IMR-90 (cell line): Measurements from ENCODE around the gene CHST8. TPM values are rescaled to one million over a fixed set of nuclear protein-coding genes. Genes with fewer than 3 reads are reported as not detected.

Experiments
- ATAC-seq: fragments of 200-7000 bp; cut with Tn5 transposase; 2 replicates; pipeline ENCODE4 v1.9.1; 2020; ENCODE audit warnings: low read depth, mild to moderate bottlenecking, moderate library complexity
- BruUV-seq: library from RNA; stranded (reverse); fragments of 400-500 nt; replicated peaks from 2 replicates; lab custom pipeline; 2021; lab: Mats Ljungman, UMichigan
- CTCF ChIA-PET: fragments of 300-600 bp; formaldehyde crosslinking; extraction: SDS; loops from one replicate; lab custom pipeline; 2021; ENCODE audit warnings: antibody characterized with exemption; lab: Yijun Ruan, JAX
- POLR2A ChIA-PET: fragments of 300-600 bp; sonication (Branson Sonifier 250); formaldehyde crosslinking; loops from one replicate; lab custom pipeline; 2022; ENCODE audit warnings: antibody characterized with exemption; ENCODE audit not compliant: unreplicated experiment; lab: Charles Lee
- DNase-seq: peaks from one replicate; pipeline ENCODE4 v3.0.0; 2013
- H2AFZ ChIP-seq: replicated peaks from 2 replicates; pipeline ENCODE3; 2013; ENCODE audit warnings: low read length, mild to moderate bottlenecking; ENCODE audit not compliant: poor library complexity
- H2AK5ac ChIP-seq: 2 replicates; pipeline ENCODE4 v1.6.1; 2013; ENCODE audit warnings: low read depth, low read length, inconsistent platforms
- H2AK9ac ChIP-seq: replicated peaks from 2 replicates; pipeline ENCODE3; 2013; ENCODE audit warnings: mild to moderate bottlenecking, low read depth, low read length, moderate library complexity; ENCODE audit not compliant: poor library complexity
- H2BK120ac ChIP-seq: 2 replicates; pipeline ENCODE4 v1.6.1; 2013; ENCODE audit warnings: low read depth, low read length, inconsistent platforms
- H2BK15ac ChIP-seq: 3 replicates; pipeline ENCODE4 v1.6.1; 2013; ENCODE audit warnings: low read depth, low read length, inconsistent platforms
- H2BK20ac ChIP-seq: 2 replicates; pipeline ENCODE4 v1.6.1; 2013; ENCODE audit warnings: low read depth, mild to moderate bottlenecking, inconsistent platforms, low read length, moderate library complexity
- H2BK5ac ChIP-seq: 2 replicates; pipeline ENCODE4 v1.6.1; 2013; ENCODE audit warnings: mild to moderate bottlenecking, low read depth, low read length, inconsistent platforms; ENCODE audit not compliant: poor library complexity, severe bottlenecking
- H3K14ac ChIP-seq: replicated peaks from 2 replicates; pipeline ENCODE4 v1.6.1; 2013; ENCODE audit warnings: low read depth, low read length, inconsistent platforms
- H3K18ac ChIP-seq: 2 replicates; pipeline ENCODE4 v1.6.1; 2013; ENCODE audit warnings: low read depth, low read length, control low read depth
- H3K23ac ChIP-seq: 2 replicates; pipeline ENCODE4 v1.6.1; 2013; ENCODE audit warnings: low read depth, low read length, inconsistent platforms
- H3K27ac ChIP-seq: 2 replicates; pipeline ENCODE4 v1.5.1; 2013; ENCODE audit warnings: mild to moderate bottlenecking, control low read depth, low read length; ENCODE audit not compliant: insufficient read depth
- H3K27me3 ChIP-seq: 2 replicates; pipeline ENCODE4 v1.6.1; 2013; ENCODE audit warnings: low read length; ENCODE audit not compliant: control insufficient read depth, insufficient read depth
- H3K36me3 ChIP-seq: 2 replicates; pipeline ENCODE4 v1.6.1; 2013; ENCODE audit warnings: low read length, mixed read lengths; ENCODE audit not compliant: control insufficient read depth, insufficient read depth
- H3K4ac ChIP-seq: 2 replicates; pipeline ENCODE4 v1.6.1; 2013; ENCODE audit warnings: low read depth, low read length, inconsistent platforms
- H3K4me1 ChIP-seq: 2 replicates; pipeline ENCODE4 v1.6.1; 2013; ENCODE audit warnings: low read length, mixed read lengths; ENCODE audit not compliant: control insufficient read depth, insufficient read depth
- H3K4me2 ChIP-seq: 2 replicates; pipeline ENCODE4 v1.6.1; 2013; ENCODE audit warnings: low read depth, mild to moderate bottlenecking, control low read depth, low read length, moderate library complexity
- H3K4me3 ChIP-seq: 2 replicates; pipeline ENCODE4 v1.5.1; 2013; ENCODE audit warnings: low read depth, mild to moderate bottlenecking, control low read depth, low read length, moderate library complexity; ENCODE audit not compliant: insufficient read depth
- H3K56ac ChIP-seq: 2 replicates; pipeline ENCODE4 v1.6.1; 2013; ENCODE audit warnings: low read length, inconsistent platforms; ENCODE audit not compliant: insufficient read depth; ENCODE audit errors: extremely low read depth
- H3K79me1 ChIP-seq, 2 experiments: 2 replicates each; pipeline ENCODE4 v1.6.1; 2013; ENCODE audit warnings: low read length in 2 of 2, inconsistent platforms in 1 of 2, low read depth in 1 of 2
- H3K9ac ChIP-seq: 2 replicates; pipeline ENCODE4 v1.6.1; 2013; ENCODE audit warnings: low read depth, low read length, control low read depth
- H3K9me1 ChIP-seq: 2 replicates; pipeline ENCODE4 v1.6.1; 2013; ENCODE audit warnings: low read length, inconsistent platforms; ENCODE audit not compliant: insufficient read depth
- H3K9me3 ChIP-seq: 2 replicates; pipeline ENCODE4 v1.6.1; 2013; ENCODE audit warnings: low read length; ENCODE audit not compliant: control insufficient read depth, insufficient read depth
- H4K20me1 ChIP-seq: 2 replicates; pipeline ENCODE4 v1.6.1; 2013; ENCODE audit warnings: low read length, inconsistent platforms; ENCODE audit not compliant: insufficient read depth
- H4K5ac ChIP-seq: 2 replicates; pipeline ENCODE4 v1.6.1; 2013; ENCODE audit warnings: mild to moderate bottlenecking, low read depth, low read length, control low read depth
- H4K8ac ChIP-seq, 2 experiments: 2 replicates each; pipeline ENCODE4 v1.6.1; 2013; ENCODE audit warnings: low read depth in 2 of 2, low read length in 2 of 2, control low read depth in 1 of 2, inconsistent platforms in 1 of 2
- H4K91ac ChIP-seq: 2 replicates; pipeline ENCODE4 v1.6.1; 2013; ENCODE audit warnings: low read depth, low read length, inconsistent platforms; ENCODE audit not compliant: insufficient read depth
- BHLHE40 ChIP-seq: fragments of 150-350 bp; IDR thresholded peaks from 2 replicates; pipeline ENCODE4 v1.6.1; 2016; ENCODE audit warnings: mild to moderate bottlenecking, low read depth, low read length
- CEBPB ChIP-seq: IDR thresholded peaks from 2 replicates; pipeline ENCODE4 v1.6.1; 2012; ENCODE audit warnings: low read depth, low read length, improper control_type of control experiment
- CHD1 ChIP-seq: IDR thresholded peaks from 2 replicates; pipeline ENCODE4 v1.6.1; 2012; ENCODE audit warnings: low read depth, low read length, improper control_type of control experiment
- FOS ChIP-seq: fragments of 150-350 bp; IDR thresholded peaks from 2 replicates; pipeline ENCODE4 v1.6.1; 2016; ENCODE audit warnings: low read depth, low read length
- MAFK ChIP-seq: IDR thresholded peaks from 2 replicates; pipeline ENCODE4 v1.6.1; 2012; ENCODE audit warnings: low read depth, low read length, improper control_type of control experiment
- MAZ ChIP-seq: IDR thresholded peaks from 2 replicates; pipeline ENCODE4 v1.6.1; 2012; ENCODE audit warnings: low read depth, mild to moderate bottlenecking, low read length, improper control_type of control experiment, moderate library complexity, borderline replicate concordance
- MXI1 ChIP-seq: IDR thresholded peaks from 2 replicates; pipeline ENCODE4 v1.6.1; 2012; ENCODE audit warnings: low read depth, mild to moderate bottlenecking, low read length, moderate library complexity, borderline replicate concordance
- NFE2L2 ChIP-seq: fragments of 150-350 bp; IDR thresholded peaks from 2 replicates; pipeline ENCODE4 v1.6.1; 2016; ENCODE audit warnings: low read depth, mild to moderate bottlenecking, low read length
- POLR2A ChIP-seq: IDR thresholded peaks from 2 replicates; pipeline ENCODE4 v1.6.1; 2012; ENCODE audit warnings: mild to moderate bottlenecking, low read depth, low read length
- RAD21 ChIP-seq: IDR thresholded peaks from 2 replicates; pipeline ENCODE4 v1.6.1; 2012; ENCODE audit warnings: low read length, improper control_type of control experiment
- RCOR1 ChIP-seq: IDR thresholded peaks from 2 replicates; pipeline ENCODE4 v1.6.1; 2012; ENCODE audit warnings: mild to moderate bottlenecking, low read length, improper control_type of control experiment; ENCODE audit not compliant: insufficient replicate concordance
- RFX5 ChIP-seq: IDR thresholded peaks from 2 replicates; pipeline ENCODE4 v1.8.0; 2012; ENCODE audit warnings: low read depth, mild to moderate bottlenecking, low read length, moderate library complexity
- SMC3 ChIP-seq: fragments of 150-350 bp; IDR thresholded peaks from 2 replicates; pipeline ENCODE4 v1.6.1; 2016; ENCODE audit warnings: low read depth, mild to moderate bottlenecking, antibody characterized with exemption, low read length, moderate library complexity
- WGBS, 2 experiments: methylation state at CpG; one replicate each; pipeline versions ENCODE4 v1.1.5 to v1.1.7; 2013; ENCODE audit warnings: missing lambda C conversion rate in 2 of 2; ENCODE audit not compliant: insufficient read length in 1 of 2; ENCODE audit errors: extremely low coverage in 2 of 2; 5-methylcytosine and 5-hydroxymethylcytosine counted together
- dilution Hi-C: fragments of 300-500 bp; cut with HindIII; formaldehyde crosslinking; loops from one replicate; pipeline ENCODE4 v1.14.3; 2018; ENCODE audit warnings: low sequenced_read_pairs; ENCODE audit not compliant: unreplicated experiment
- in situ Hi-C: fragments of 300-500 bp; cut with MboI; formaldehyde crosslinking; loops from 3 replicates; pipeline ENCODE4 v1.14.3; 2019; ENCODE audit warnings: low sequenced_read_pairs, inconsistent platforms, mixed read lengths
- intact Hi-C: fragments of 100-400 bp; cut with micrococcal nuclease; formaldehyde crosslinking; loops from 2 replicates; pipeline ENCODE4 v1.10.0; 2022
- polyA plus RNA-seq, 3 experiments: library from polyadenylated mRNA; depleted of rRNA; stranded (reverse); fragments of >200 nt; gene quantifications; 2 replicates each; pipeline ENCODE4 v1.2.3, GENCODE V29; 2012; ENCODE audit warnings: low replicate concordance in 1 of 3
- total RNA-seq: library from RNA; depleted of rRNA; stranded (reverse); fragments of >200 nt; gene quantifications from 2 replicates; pipeline ENCODE4 v1.2.3, GENCODE V29; 2012
- TF ChIP-seq, protein P1 (sequence below): fragments of 150-350 bp; IDR thresholded peaks from 2 replicates; pipeline ENCODE4 v1.6.1; 2016; ENCODE audit warnings: low read depth, mild to moderate bottlenecking, low read length, moderate library complexity, borderline replicate concordance
- TF ChIP-seq, protein P2 (sequence below): conservative IDR thresholded peaks from 2 replicates; pipeline ENCODE4 v1.5.1; 2012; ENCODE audit warnings: mild to moderate bottlenecking, low read depth, low read length, improper control_type of control experiment

CHST8 gene
- total and polyA plus RNA-seq, 2 of the 4 experiments (the other 2 are of a cell fraction): not detected

DNA sequence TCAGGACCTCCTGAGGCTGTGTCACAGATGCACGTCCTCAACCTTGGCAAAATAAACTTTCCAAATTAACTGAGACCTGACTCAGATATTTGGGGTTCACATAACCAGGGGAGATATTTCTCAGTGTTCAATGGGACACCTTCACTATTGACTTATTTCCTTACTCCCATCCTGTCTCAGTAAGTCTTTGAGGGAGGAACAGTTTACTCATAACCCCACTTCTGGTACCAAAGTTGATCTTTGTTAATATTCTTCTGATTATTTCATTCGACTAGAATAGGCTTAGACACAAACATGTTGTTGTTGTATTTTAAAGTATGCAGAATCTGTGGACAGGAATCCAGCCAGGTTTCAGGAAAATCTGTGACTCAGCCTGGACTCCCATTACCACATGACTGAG is 34.6 kb upstream of the CHST8 start:
- Histone ChIP-seq H3K4me1 (no peaks in the 10 kb centered on the region), H4K5ac (no peak overlapping the region), H2BK15ac (no peak overlapping the region), H2AK5ac (no peak overlapping the region), H3K4me3 (no peak overlapping the region), H3K23ac (no peak overlapping the region), H4K20me1 (no peaks in the 10 kb centered on the region), H3K27ac (no peak overlapping the region), H2BK5ac (no peak overlapping the region), H3K27me3 (no peaks in the 10 kb centered on the region), H2BK20ac (no peak overlapping the region), H2BK120ac (no peak overlapping the region), H3K18ac (no peak overlapping the region), H3K79me1 (no peaks in the 10 kb centered on the region), H4K91ac (no peak overlapping the region), H3K9me1 (no peaks in the 10 kb centered on the region), H3K36me3 (no peaks in the 10 kb centered on the region), H3K56ac (no peak overlapping the region), H3K9me3 (no peaks in the 10 kb centered on the region), H3K4me2 (no peak overlapping the region), H2AK9ac (no peak overlapping the region), H3K14ac (no peak overlapping the region), H2AFZ (no peak overlapping the region), H3K4ac (no peak overlapping the region), H3K9ac (no peak overlapping the region), H4K8ac (no peak overlapping the region)
- in situ Hi-C loops (no loop called here), dilution Hi-C loops (no loop called here), intact Hi-C loops (no loop called here)
- DNase-seq (no peak), ATAC-seq (no peak)
- POLR2A ChIA-PET: no interaction called here
- TF ChIP-seq CEBPB (no peak), MAZ (no peak), NFE2L2 (no peak), FOS (no peak), RCOR1 (no peak), MAFK (no peak), CHD1 (no peak), SMC3 (no peak), POLR2A (no peak), MXI1 (no peak), BHLHE40 (no peak), RAD21 (no peak), RFX5 (no peak)
- TF ChIP-seq, protein P1, sequence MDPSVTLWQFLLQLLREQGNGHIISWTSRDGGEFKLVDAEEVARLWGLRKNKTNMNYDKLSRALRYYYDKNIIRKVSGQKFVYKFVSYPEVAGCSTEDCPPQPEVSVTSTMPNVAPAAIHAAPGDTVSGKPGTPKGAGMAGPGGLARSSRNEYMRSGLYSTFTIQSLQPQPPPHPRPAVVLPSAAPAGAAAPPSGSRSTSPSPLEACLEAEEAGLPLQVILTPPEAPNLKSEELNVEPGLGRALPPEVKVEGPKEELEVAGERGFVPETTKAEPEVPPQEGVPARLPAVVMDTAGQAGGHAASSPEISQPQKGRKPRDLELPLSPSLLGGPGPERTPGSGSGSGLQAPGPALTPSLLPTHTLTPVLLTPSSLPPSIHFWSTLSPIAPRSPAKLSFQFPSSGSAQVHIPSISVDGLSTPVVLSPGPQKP: no peak
- TF ChIP-seq, protein P2, sequence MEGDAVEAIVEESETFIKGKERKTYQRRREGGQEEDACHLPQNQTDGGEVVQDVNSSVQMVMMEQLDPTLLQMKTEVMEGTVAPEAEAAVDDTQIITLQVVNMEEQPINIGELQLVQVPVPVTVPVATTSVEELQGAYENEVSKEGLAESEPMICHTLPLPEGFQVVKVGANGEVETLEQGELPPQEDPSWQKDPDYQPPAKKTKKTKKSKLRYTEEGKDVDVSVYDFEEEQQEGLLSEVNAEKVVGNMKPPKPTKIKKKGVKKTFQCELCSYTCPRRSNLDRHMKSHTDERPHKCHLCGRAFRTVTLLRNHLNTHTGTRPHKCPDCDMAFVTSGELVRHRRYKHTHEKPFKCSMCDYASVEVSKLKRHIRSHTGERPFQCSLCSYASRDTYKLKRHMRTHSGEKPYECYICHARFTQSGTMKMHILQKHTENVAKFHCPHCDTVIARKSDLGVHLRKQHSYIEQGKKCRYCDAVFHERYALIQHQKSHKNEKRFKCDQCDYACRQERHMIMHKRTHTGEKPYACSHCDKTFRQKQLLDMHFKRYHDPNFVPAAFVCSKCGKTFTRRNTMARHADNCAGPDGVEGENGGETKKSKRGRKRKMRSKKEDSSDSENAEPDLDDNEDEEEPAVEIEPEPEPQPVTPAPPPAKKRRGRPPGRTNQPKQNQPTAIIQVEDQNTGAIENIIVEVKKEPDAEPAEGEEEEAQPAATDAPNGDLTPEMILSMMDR: no peak
- CTCF ChIA-PET: no interaction called here
- BruUV-seq: no TSS peak
- no CpG with 5 or more reads among the region's 2 CpGs for WGBS, 2 experiments
